Measurements from ENCODE around the gene TULP4.

GRCh38 chr6:158410784-158411183 is 98.5 kb downstream of the TULP4 start:
- TF ChIP-seq CTCF (optimal IDR thresholded peaks at IDR 0.05 in 1 of 3, IDR thresholded peaks at IDR 0.05 in 1 of 3, conservative IDR thresholded peaks at IDR 0.05 in 1 of 3; ENCODE audit: extremely low read depth in 1 of 3, insufficient read depth in 2 of 3, low read length in 3 of 3) (no peak), EZH2 (IDR thresholded peaks at IDR 0.05; ENCODE audit: low read length) (no peak)

Measured in keratinocyte (primary cell).